ENCODE measurements around the gene KRT80. TPM values are rescaled to one million over a fixed set of nuclear protein-coding genes. Genes with fewer than 3 reads are reported as not detected.

The KRT80 gene
- total RNA-seq, 2 experiments from 2014 or later: not detected

GRCh38 chr12:52226446-52226845, 34.6 kb upstream of the KRT80 start:
- ChIA-PET POLR2A (no interaction called here), CTCF (interaction anchor here (5.5 kb wide), 1 partner anchor 11 kb away, joined by 42 read pairs; no protein-coding TSS in a partner anchor)
- no peaks in the 10 kb centered on the region for H3K36me3 Mint-ChIP-seq (ENCODE audit: low read depth)
- ATAC-seq (no peak), DNase-seq (no peak)
- no peak overlapping the region for H3K27ac Mint-ChIP-seq
- H3K4me3 Mint-ChIP-seq: no peak overlapping the region
- no peaks in the 10 kb centered on the region for H3K9me3 Mint-ChIP-seq (ENCODE audit: low read depth)
- H3K27me3 Mint-ChIP-seq: peaks cover 40% of the 10 kb centered on the region
- H3K4me1 Mint-ChIP-seq: peaks cover 15% of the 10 kb centered on the region
- intact Hi-C loops (cut with DNase I, micrococcal nuclease): no loop called here

- Mint-ChIP-seq H3K4me1 (peaks cover 20% of the 10 kb centered on the region), H3K4me3 (no peak overlapping the region), H3K27me3 (peaks cover 41% of the 10 kb centered on the region), H3K27ac (no peak overlapping the region), H3K9me3 (ENCODE audit: low read depth) (no peaks in the 10 kb centered on the region), H3K36me3 (ENCODE audit: low read depth) (no peaks in the 10 kb centered on the region)
- ChIA-PET CTCF (interaction anchor here (0.7 to 5.5 kb wide), 5 partner anchors 11 to 608 kb away, joined by 3 to 42 read pairs (median 5); partner anchors contain the start of gene KRT79), POLR2A (no interaction called here)
- DNase-seq (no peak), ATAC-seq (no peak)
- intact Hi-C loops (cut with DNase I, micrococcal nuclease): no loop called here
Measured at GRCh38 chr12:52225752-52226151, 33.9 kb upstream of the KRT80 start.

GRCh38 chr12:52224151-52224550, 32.3 kb upstream of the KRT80 start:
- POLR2A ChIA-PET: no interaction called here
- DNase-seq: no peak
- intact Hi-C loops (cut with DNase I, micrococcal nuclease): loop anchor here in 1 of 2 experiments (5.0 kb wide), 1 partner anchor 103 kb away; no protein-coding TSS in a partner anchor
- H3K9me3 Mint-ChIP-seq (ENCODE audit: low read depth): no peaks in the 10 kb centered on the region
- H3K4me1 Mint-ChIP-seq: peaks cover 20% of the 10 kb centered on the region
- H3K27me3 Mint-ChIP-seq: peaks cover 40% of the 10 kb centered on the region
- H3K27ac Mint-ChIP-seq: no peak overlapping the region
- CTCF ChIA-PET: interaction anchor here (1.1 to 5.5 kb wide), 2 partner anchors 9 to 13 kb away, joined by 3 to 42 read pairs; partner anchors contain the start of gene KRT7
- H3K36me3 Mint-ChIP-seq (ENCODE audit: low read depth): no peaks in the 10 kb centered on the region
- no peak overlapping the region for H3K4me3 Mint-ChIP-seq
- no peak for ATAC-seq

- Mint-ChIP-seq H3K9me3 (ENCODE audit: low read depth) (no peaks in the 10 kb centered on the region), H3K4me1 (peaks cover 20% of the 10 kb centered on the region), H3K27ac (no peak overlapping the region), H3K36me3 (ENCODE audit: low read depth) (no peaks in the 10 kb centered on the region), H3K27me3 (peaks cover 34% of the 10 kb centered on the region), H3K4me3 (no peak overlapping the region)
- ChIA-PET POLR2A (no interaction called here), CTCF (interaction anchor here (0.7 to 5.5 kb wide), 2 partner anchors 14 to 28 kb away, joined by 3 to 42 read pairs; no protein-coding TSS in a partner anchor)
- intact Hi-C loops (cut with DNase I, micrococcal nuclease): loop anchor here in 1 of 2 experiments (5.0 kb wide), 1 partner anchor 104 kb away; no protein-coding TSS in a partner anchor
- no peak for ATAC-seq
- DNase-seq: no peak
Measured at GRCh38 chr12:52223406-52224039, 31.7 kb upstream of the KRT80 start.

GRCh38 chr12:52222692-52223091, 30.9 kb upstream of the KRT80 start:
- Mint-ChIP-seq H3K36me3 (ENCODE audit: low read depth) (no peaks in the 10 kb centered on the region), H3K27me3 (peaks cover 31% of the 10 kb centered on the region), H3K4me1 (peaks cover 20% of the 10 kb centered on the region), H3K9me3 (ENCODE audit: low read depth) (no peaks in the 10 kb centered on the region), H3K4me3 (no peak overlapping the region), H3K27ac (no peak overlapping the region)
- ChIA-PET POLR2A (no interaction called here), CTCF (interaction anchor here (0.6 to 5.5 kb wide), 14 partner anchors 10 to 197 kb away, joined by 3 to 42 read pairs (median 4); no protein-coding TSS in a partner anchor)
- ATAC-seq: no peak
- intact Hi-C loops (cut with DNase I, micrococcal nuclease): loop anchor here (1.0 to 5.0 kb wide), 4 partner anchors 22 to 105 kb away; no protein-coding TSS in a partner anchor
- no peak for DNase-seq

GRCh38 chr12:52221912-52222457, 30.2 kb upstream of the KRT80 start:
- POLR2A ChIA-PET: interaction anchor here (0.6 to 1.1 kb wide), 2 partner anchors 189 to 388 kb away, joined by 3 to 4 read pairs; no protein-coding TSS in a partner anchor
- CTCF ChIA-PET: interaction anchor here (0.5 to 5.5 kb wide), 34 partner anchors 9 to 939 kb away, joined by 3 to 42 read pairs (median 3); partner anchors contain the start of gene KRT86
- H3K36me3 Mint-ChIP-seq (ENCODE audit: low read depth): no peaks in the 10 kb centered on the region

GRCh38 chr12:52221070-52221781, 29.4 kb upstream of the KRT80 start:
- H3K36me3 Mint-ChIP-seq (ENCODE audit: low read depth): no peaks in the 10 kb centered on the region
- no peaks in the 10 kb centered on the region for H3K9me3 Mint-ChIP-seq (ENCODE audit: low read depth)
- ATAC-seq (no peak), DNase-seq (no peak)
- ChIA-PET CTCF (interaction anchor here (0.5 to 5.5 kb wide), 30 partner anchors 9 to 939 kb away, joined by 3 to 42 read pairs (median 4); partner anchors contain the start of gene KRT86), POLR2A (interaction anchor here (1.1 kb wide), 1 partner anchor 188 kb away, joined by 4 read pairs; no protein-coding TSS in a partner anchor)
- no peak overlapping the region for H3K27ac Mint-ChIP-seq
- intact Hi-C loops (cut with DNase I, micrococcal nuclease): loop anchor here in 1 of 2 experiments (5.0 kb wide), 1 partner anchor 106 kb away; no protein-coding TSS in a partner anchor
- peaks cover 20% of the 10 kb centered on the region for H3K4me1 Mint-ChIP-seq
- H3K27me3 Mint-ChIP-seq: peaks cover 27% of the 10 kb centered on the region
- no peak overlapping the region for H3K4me3 Mint-ChIP-seq

More at GRCh38 chr12:52221912-52222457, 30.2 kb upstream of the KRT80 start:
- intact Hi-C loops (cut with DNase I, micrococcal nuclease): loop anchor here (1.0 to 5.0 kb wide), 4 partner anchors 22 to 105 kb away; no protein-coding TSS in a partner anchor
- Mint-ChIP-seq H3K9me3 (ENCODE audit: low read depth) (no peaks in the 10 kb centered on the region), H3K4me3 (no peak overlapping the region), H3K27ac (peak overlapping the region; percentile 40), H3K4me1 (peaks cover 20% of the 10 kb centered on the region), H3K27me3 (peaks cover 29% of the 10 kb centered on the region)
- DNase-seq (peak; percentile 96), ATAC-seq (peak; percentile 98)

GRCh38 chr12:52220477-52220876, 28.7 kb upstream of the KRT80 start:
- Mint-ChIP-seq H3K4me1 (peaks cover 20% of the 10 kb centered on the region), H3K36me3 (ENCODE audit: low read depth) (no peaks in the 10 kb centered on the region), H3K27ac (no peak overlapping the region), H3K9me3 (ENCODE audit: low read depth) (no peaks in the 10 kb centered on the region), H3K4me3 (no peak overlapping the region), H3K27me3 (peaks cover 27% of the 10 kb centered on the region)
- ATAC-seq (no peak), DNase-seq (no peak)
- ChIA-PET CTCF (no interaction called here), POLR2A (no interaction called here)
- intact Hi-C loops (cut with DNase I, micrococcal nuclease): loop anchor here in 1 of 2 experiments (5.0 kb wide), 1 partner anchor 107 kb away; no protein-coding TSS in a partner anchor

GRCh38 chr12:52218001-52218400, 26.2 kb upstream of the KRT80 start:
- H3K9me3 Mint-ChIP-seq (ENCODE audit: low read depth): no peaks in the 10 kb centered on the region
- no peak overlapping the region for H3K27ac Mint-ChIP-seq
- POLR2A ChIA-PET: no interaction called here
- peaks cover 14% of the 10 kb centered on the region for H3K4me1 Mint-ChIP-seq
- CTCF ChIA-PET: no interaction called here
- DNase-seq: no peak
- H3K27me3 Mint-ChIP-seq: peaks cover 22% of the 10 kb centered on the region
- intact Hi-C loops (cut with DNase I, micrococcal nuclease): no loop called here
- no peak overlapping the region for H3K4me3 Mint-ChIP-seq
- ATAC-seq: no peak
- no peaks in the 10 kb centered on the region for H3K36me3 Mint-ChIP-seq (ENCODE audit: low read depth)

- Mint-ChIP-seq H3K9me3 (ENCODE audit: low read depth) (no peaks in the 10 kb centered on the region), H3K36me3 (ENCODE audit: low read depth) (no peaks in the 10 kb centered on the region), H3K27me3 (peaks cover 22% of the 10 kb centered on the region), H3K27ac (no peak overlapping the region), H3K4me3 (no peak overlapping the region), H3K4me1 (peaks cover 12% of the 10 kb centered on the region)
- ATAC-seq (no peak), DNase-seq (no peak)
- POLR2A ChIA-PET: no interaction called here
- intact Hi-C loops (cut with DNase I, micrococcal nuclease): no loop called here
- CTCF ChIA-PET: no interaction called here
Measured at GRCh38 chr12:52217223-52217622, 25.4 kb upstream of the KRT80 start.

- Mint-ChIP-seq H3K4me3 (no peak overlapping the region), H3K27ac (no peak overlapping the region), H3K9me3 (ENCODE audit: low read depth) (no peaks in the 10 kb centered on the region), H3K27me3 (peaks cover 22% of the 10 kb centered on the region), H3K36me3 (ENCODE audit: low read depth) (no peaks in the 10 kb centered on the region), H3K4me1 (peaks cover 8% of the 10 kb centered on the region)
- ChIA-PET POLR2A (no interaction called here), CTCF (interaction anchor here (0.6 to 1.2 kb wide), 2 partner anchors 46 to 62 kb away, joined by 3 to 7 read pairs; no protein-coding TSS in a partner anchor)
- ATAC-seq (no peak), DNase-seq (no peak)
- intact Hi-C loops (cut with DNase I, micrococcal nuclease): no loop called here
Measured at GRCh38 chr12:52216807-52217206, 25.0 kb upstream of the KRT80 start.

Data from activated CD4-positive, alpha-beta T cell treated with anti-CD3 and anti-CD28 coated beads for 36 hours (primary cell).